KG1 (cell line): ENCODE results near the gene TMEM218.
"Not testable (repeated sequence)": the region's sequence is repeated elsewhere in the genome, so short reads cannot be mapped to it uniquely, and the experiment has no call there.

Experiments used
- DNase-seq: peaks from one replicate; lab custom pipeline; 2025; lab: John Stamatoyannopoulos, UW

Gene TMEM218

GRCh38 chr11:125090151-125090550 lies 21.3 kb downstream of the TMEM218 start:
- not testable (repeated sequence) for DNase-seq

GRCh38 chr11:125089481-125089880 lies 21.9 kb downstream of the TMEM218 start:
- DNase-seq = not testable (repeated sequence)

GRCh38 chr11:125088576-125089455 lies 22.6 kb downstream of the TMEM218 start:
- no peak for DNase-seq

GRCh38 chr11:125088123-125088522 lies 23.3 kb downstream of the TMEM218 start:
- DNase-seq = no peak

- no peak for DNase-seq
These were observed 24.7 kb downstream of the TMEM218 start for GRCh38 chr11:125086633-125087296.

GRCh38 chr11:125085301-125086081 lies 25.9 kb downstream of the TMEM218 start:
- no peak for DNase-seq

- DNase-seq = no peak
These were observed 26.6 kb downstream of the TMEM218 start for GRCh38 chr11:125084761-125085231.

- no peak for DNase-seq
These were observed 27.4 kb downstream of the TMEM218 start for GRCh38 chr11:125084057-125084416.

- DNase-seq = no peak
These were observed 27.9 kb downstream of the TMEM218 start for GRCh38 chr11:125083312-125084056.

GRCh38 chr11:125082611-125083311 lies 28.7 kb downstream of the TMEM218 start:
- DNase-seq = no peak

- DNase-seq = no peak
These were observed 29.4 kb downstream of the TMEM218 start for GRCh38 chr11:125082040-125082439.

GRCh38 chr11:125081098-125081798 lies 30.2 kb downstream of the TMEM218 start:
- DNase-seq = no peak

- DNase-seq = no peak
These were observed 30.9 kb downstream of the TMEM218 start for GRCh38 chr11:125080531-125080911.

- no peak for DNase-seq
These were observed 31.4 kb downstream of the TMEM218 start for GRCh38 chr11:125079878-125080530.

- no peak for DNase-seq
These were observed 32.1 kb downstream of the TMEM218 start for GRCh38 chr11:125079151-125079877.

- DNase-seq = no peak
These were observed 32.8 kb downstream of the TMEM218 start for GRCh38 chr11:125078516-125079140.

GRCh38 chr11:125078016-125078415 lies 33.4 kb downstream of the TMEM218 start:
- no peak for DNase-seq

GRCh38 chr11:125076378-125076945 lies 35.0 kb downstream of the TMEM218 start:
- DNase-seq = no peak
